GM21360 (cell line): ENCODE measurements around the gene MAP2K5.

Experiments used
- ATAC-seq: cut with Tn5 transposase; IDR thresholded peaks from one replicate; pipeline ENCODE4 v1.9.1; 2021; ENCODE audit warnings: mild to moderate bottlenecking, moderate library complexity; ENCODE audit not compliant: unreplicated experiment

Gene MAP2K5

GRCh38 chr15:67521029-67521782 lies 21.3 kb upstream of the MAP2K5 start, which contains the start of gene C15orf61:
Gene C15orf61, plus strand, starts transcription at chr15:67521131. Its CDS starts 118 bp downstream, at chr15:67521249.
- peak; percentile 69 for ATAC-seq

- ATAC-seq = no peak
Observed at GRCh38 chr15:67521783-67522568, 20.5 kb upstream of the MAP2K5 start.

DNA sequence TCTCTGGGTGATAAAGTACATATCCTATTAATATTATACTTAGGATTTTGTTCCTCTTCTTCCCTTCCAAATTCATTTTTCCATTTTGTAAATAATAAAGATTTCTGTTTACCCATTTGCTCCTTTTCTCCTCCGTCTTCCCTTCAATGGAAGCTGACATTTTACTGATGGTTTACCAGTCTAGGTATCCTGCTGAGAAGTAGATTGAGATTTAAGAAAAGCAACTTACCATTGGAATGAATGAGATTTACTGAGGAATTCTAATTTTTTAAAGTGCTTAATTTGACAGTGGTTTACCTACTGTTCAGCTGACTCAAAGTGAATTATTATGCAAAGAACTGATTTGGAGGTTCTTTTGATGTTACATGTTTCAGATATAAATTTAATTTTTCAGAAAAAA lies 19.2 kb upstream of the MAP2K5 start:
- no peak for ATAC-seq

DNA sequence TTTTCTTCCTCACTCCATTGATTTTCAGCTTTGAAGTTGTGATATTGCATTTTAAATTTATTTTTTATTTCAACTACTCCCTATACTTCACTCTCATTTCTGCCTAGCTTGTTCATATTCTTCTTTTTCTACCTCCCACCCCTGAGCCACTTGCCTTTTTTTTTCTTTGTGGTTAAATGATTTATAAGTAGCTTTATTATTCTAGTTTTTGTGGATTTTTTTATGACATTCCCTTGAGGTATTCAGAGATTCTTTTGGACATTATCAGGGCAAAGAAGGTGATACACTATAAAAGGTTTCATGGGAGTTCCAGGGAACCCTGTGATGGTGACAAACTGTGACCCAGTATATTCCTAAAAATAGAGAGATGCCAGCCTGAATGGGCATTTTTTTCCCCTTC lies 18.3 kb upstream of the MAP2K5 start:
- ATAC-seq = no peak

- ATAC-seq = no peak
Observed at GRCh38 chr15:67528513-67528912, 14.0 kb upstream of the MAP2K5 start.

DNA sequence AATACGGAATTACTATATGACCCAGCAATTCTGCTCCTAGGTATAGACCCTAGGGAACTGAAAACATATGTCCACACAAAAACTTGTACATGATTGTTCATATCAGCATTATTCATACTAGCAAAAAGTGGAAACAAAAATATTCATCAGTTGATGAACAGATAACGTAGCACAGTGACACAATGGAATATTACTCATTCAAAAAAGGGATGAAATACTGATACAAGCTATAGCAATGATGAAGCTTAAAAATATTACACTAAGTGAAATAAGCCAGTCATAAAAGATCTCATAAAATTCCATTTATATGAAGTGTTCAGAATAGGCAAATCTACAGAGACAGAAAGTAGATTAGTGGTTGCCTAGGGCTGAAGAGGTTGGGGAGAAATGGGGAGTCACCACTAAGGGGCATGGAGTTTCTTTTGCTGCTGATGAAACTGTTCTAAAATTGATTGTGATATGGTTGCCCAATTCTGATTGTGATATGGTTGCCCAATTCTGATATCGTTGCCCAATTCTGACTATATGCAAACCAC lies 11.1 kb upstream of the MAP2K5 start:
- ATAC-seq = no peak

DNA sequence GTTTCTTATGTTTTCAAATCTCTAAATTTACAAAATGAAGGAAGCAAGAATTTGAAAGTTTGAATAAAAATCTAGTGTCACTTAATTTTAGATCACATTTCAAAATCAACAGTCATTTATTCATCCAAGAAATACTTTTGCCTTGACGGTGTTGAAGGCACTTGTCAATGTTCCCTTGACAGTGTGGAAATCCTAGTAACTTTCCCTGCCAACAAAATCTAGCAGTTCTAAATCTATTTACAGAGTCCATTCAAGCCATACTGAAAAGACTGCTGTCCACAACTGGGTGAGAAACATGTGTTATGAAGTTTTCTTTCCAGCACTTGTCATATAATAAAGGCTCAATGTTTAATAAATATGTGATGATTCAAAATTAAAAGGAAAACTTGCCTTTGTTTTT lies 8.6 kb upstream of the MAP2K5 start:
- ATAC-seq = no peak

DNA sequence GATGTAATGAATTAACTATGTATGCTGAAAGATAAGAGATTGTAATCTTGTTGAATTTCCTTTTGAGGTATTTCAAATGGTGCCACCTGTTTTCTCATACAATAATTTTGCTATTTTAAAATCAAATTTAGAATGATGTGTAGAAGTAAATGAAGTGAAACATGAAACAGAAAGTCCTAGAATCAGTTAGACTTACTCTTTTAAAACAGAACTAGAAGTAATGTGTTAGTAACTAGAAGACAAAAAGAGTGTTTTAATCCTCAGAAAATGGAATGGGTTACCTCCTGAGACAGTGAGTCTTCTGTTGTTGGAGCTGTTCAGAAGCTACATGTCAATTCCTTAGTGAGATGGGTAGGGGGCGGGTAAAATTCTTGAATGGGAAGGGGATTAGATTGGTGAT lies 8.1 kb upstream of the MAP2K5 start:
- ATAC-seq = no peak

- ATAC-seq = no peak
Observed at GRCh38 chr15:67537771-67538170, 4.7 kb upstream of the MAP2K5 start.

- no peak for ATAC-seq
Observed at GRCh38 chr15:67543348-67543718, 830 bp downstream of the MAP2K5 start.

DNA sequence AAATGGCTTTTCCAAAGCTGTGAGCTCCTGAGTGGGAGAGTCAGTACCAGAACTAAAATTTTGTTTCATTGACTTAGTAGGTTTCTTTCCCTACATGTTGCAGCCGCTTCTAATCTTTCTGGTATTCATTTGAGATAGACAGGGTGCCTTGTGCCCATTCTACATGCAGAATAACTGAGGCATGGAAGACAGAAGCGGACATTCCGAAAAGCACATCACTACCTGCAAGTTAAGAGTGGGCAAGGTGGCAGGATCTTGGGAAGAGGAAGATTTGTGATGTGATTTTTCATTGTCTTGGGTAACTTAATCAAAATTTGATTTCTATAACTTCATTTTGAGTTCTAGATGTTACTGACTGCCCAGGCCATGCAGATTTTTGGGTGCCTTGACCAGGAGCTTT lies 2.0 kb downstream of the MAP2K5 start:
- no peak for ATAC-seq

DNA sequence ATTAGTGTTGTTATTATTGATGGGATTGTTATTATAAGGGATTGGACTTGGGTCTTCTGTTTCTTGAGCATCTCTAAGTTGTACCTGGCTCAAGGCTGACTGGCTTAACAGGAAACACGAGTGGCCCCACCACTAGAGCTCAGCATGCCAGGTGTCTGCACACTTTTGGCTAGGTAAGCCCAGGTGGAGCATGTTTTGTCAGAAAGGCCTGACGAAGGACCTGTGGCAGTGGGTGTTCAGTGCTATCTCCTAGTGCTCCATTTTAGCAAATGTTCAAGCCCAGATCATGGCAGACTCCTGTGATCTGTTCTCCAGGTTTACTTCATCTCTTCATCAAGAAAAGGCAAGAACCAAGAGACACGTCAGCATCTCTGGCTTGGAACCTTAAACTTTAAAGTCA lies 3.4 kb downstream of the MAP2K5 start:
- ATAC-seq = no peak

DNA sequence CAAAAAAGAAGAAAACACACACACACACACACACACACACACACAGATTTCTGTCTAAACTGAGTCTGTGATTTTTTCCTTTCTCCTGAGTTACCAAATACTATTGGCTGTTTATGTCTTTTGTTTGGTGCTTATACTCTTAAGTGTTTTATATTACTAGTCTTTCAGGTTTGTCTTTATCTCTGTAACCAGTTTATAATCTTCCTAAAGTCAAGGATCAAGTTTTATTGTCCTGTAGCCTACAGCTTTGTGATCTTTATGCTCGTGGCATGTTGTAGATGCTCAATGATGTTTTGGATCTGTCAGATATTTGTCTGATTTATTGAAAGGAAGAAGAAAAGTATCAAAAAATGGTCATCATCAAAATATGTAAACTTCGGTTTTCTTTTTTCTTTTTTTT lies 4.6 kb downstream of the MAP2K5 start:
- no peak for ATAC-seq

DNA sequence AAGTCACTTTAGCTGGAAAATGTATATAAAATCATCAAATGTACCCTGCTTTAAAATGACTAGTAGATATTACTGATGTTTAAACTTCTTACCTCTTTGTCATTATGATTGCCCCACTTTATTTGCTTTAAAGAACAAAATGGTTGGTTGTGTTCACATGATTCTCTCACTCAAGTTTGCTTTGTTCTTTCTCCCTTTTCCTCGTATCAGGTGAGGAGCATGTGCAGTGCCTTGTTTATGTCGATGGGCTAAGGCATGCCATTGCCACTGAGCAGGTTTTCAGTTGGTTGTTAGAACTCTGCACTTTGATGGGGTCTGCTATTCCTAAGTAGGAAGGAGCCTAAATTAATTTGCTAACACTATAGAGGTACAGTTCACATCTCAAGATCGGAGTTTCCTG lies 5.3 kb downstream of the MAP2K5 start:
- ATAC-seq = no peak

- ATAC-seq = no peak
Observed at GRCh38 chr15:67548236-67548852, 5.8 kb downstream of the MAP2K5 start.

GRCh38 chr15:67548862-67549651 lies 6.6 kb downstream of the MAP2K5 start:
- no peak for ATAC-seq

GRCh38 chr15:67549736-67550135 lies 7.2 kb downstream of the MAP2K5 start:
- ATAC-seq = no peak

DNA sequence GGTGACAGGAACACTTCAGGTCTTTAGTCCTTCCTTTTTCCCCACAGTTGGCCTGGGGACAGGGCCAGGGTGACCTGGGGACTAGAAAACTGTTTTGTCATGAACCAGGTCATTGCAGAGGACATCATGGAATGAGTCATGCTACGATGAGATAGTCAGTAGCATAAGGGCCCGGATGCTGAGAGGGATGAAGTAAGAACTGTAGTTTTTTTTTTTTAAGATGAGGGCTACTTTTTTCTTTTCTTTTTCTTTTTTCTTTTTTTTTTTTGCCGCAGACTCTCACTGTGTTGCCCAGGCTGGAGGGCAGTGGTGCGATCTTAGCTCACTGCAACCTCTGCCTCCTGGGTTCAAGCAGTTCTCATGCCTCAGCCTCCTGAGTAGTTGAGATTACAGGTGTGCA lies 8.0 kb downstream of the MAP2K5 start:
- no peak for ATAC-seq

DNA sequence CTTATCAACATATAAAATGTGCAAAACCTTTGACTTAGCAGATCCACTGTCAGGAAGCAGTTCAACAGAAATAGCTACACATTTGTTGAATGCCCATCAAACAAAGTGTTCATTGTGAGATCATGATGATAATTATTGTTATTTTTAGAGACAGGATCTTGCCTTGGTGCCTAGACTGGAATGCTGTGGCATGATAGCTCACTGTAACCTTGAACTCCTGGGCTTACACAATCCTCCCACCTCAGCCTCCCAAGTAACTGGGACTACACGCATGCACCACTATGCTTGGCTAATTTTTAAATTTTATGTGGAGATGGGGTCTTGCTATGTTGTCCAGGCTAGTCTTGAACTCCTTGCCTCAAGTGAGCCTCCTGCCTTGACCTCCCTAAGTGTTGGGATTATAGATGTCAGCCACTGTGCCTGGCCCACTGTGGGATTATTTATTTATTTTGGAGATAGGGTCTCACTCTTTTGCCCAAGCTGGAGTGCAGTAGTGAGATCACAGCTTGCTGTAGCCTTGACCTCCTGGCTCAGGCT lies 8.8 kb downstream of the MAP2K5 start:
- no peak for ATAC-seq

GRCh38 chr15:67554580-67554979 lies 12.1 kb downstream of the MAP2K5 start:
- no peak for ATAC-seq
